Measurements from ENCODE around the gene CLEC10A.
A peak's percentile ranks its signal among the peaks of the same experiment; 100 is the strongest.
"Not testable (repeated sequence)": the region's sequence is repeated elsewhere in the genome, so short reads cannot be mapped to it uniquely, and the experiment has no call there.

The CLEC10A gene

GRCh38 chr17:7107795-7108559 lies 27.9 kb upstream of the CLEC10A start:
- DNase-seq: no peak

- peak; percentile 76 for DNase-seq
Measured at GRCh38 chr17:7107012-7107754, 27.1 kb upstream of the CLEC10A start.

- DNase-seq: no peak
Measured at GRCh38 chr17:7102421-7102820, 22.4 kb upstream of the CLEC10A start.

GRCh38 chr17:7101531-7101930 lies 21.5 kb upstream of the CLEC10A start:
- DNase-seq: no peak

GRCh38 chr17:7100641-7101379 lies 20.8 kb upstream of the CLEC10A start:
- not testable (repeated sequence) for DNase-seq

GRCh38 chr17:7098802-7099459 lies 18.9 kb upstream of the CLEC10A start:
- no peak for DNase-seq

- no peak for DNase-seq
Measured at GRCh38 chr17:7097940-7098339, 17.9 kb upstream of the CLEC10A start.

GRCh38 chr17:7095625-7096024 lies 15.6 kb upstream of the CLEC10A start:
- DNase-seq: peak; percentile 81

- DNase-seq: no peak
Measured at GRCh38 chr17:7094652-7095019, 14.6 kb upstream of the CLEC10A start.

GRCh38 chr17:7091311-7092005 lies 11.4 kb upstream of the CLEC10A start:
- not testable (repeated sequence) for DNase-seq

- DNase-seq: not testable (repeated sequence)
Measured at GRCh38 chr17:7089570-7089969, 9.5 kb upstream of the CLEC10A start.

GRCh38 chr17:7088442-7088841 lies 8.4 kb upstream of the CLEC10A start:
- not testable (repeated sequence) for DNase-seq

- DNase-seq: no peak
Measured at GRCh38 chr17:7084088-7084487, 4.0 kb upstream of the CLEC10A start.

- DNase-seq: no peak
Measured at GRCh38 chr17:7083592-7083991, 3.5 kb upstream of the CLEC10A start.

GRCh38 chr17:7081341-7082062 lies 1.5 kb upstream of the CLEC10A start:
- no peak for DNase-seq

GRCh38 chr17:7080456-7081041 lies 498 bp upstream of the CLEC10A start:
- DNase-seq: no peak

- DNase-seq: no peak
Measured at GRCh38 chr17:7078711-7079110, 1.3 kb downstream of the CLEC10A start.

- DNase-seq: no peak
Measured at GRCh38 chr17:7077911-7078546, 2.0 kb downstream of the CLEC10A start.

GRCh38 chr17:7074931-7075330 lies 5.1 kb downstream of the CLEC10A start:
- DNase-seq: no peak

- DNase-seq: no peak
Measured at GRCh38 chr17:7072406-7072805, 7.6 kb downstream of the CLEC10A start.

GRCh38 chr17:7070712-7071111 lies 9.3 kb downstream of the CLEC10A start:
- DNase-seq: no peak
